Heart left ventricle (tissue), 16 donors: ENCODE measurements around the gene ZDHHC4. TPM values are rescaled to one million over a fixed set of nuclear protein-coding genes. Genes with fewer than 3 reads are reported as not detected.

Source experiments
- ATAC-seq, 4 donors: fragments of 200-7000 bp; cut with Tn5 transposase; one replicate each; pipeline ENCODE4 v1.9.1; 2020 to 2022; ENCODE audit warnings: moderate library complexity in 4 of 4, mild to moderate bottlenecking in 3 of 4, moderate number of reproducible peaks in 1 of 4
- DNase-seq, 5 donors: peaks; one replicate each; pipeline ENCODE4 v3.0.0-alpha.2; 2020
- H3K27ac ChIP-seq, 12 donors: fragments of 200-600 bp; sonication (generic) in 4 of 12; one replicate each; pipeline versions ENCODE4 v1.5.0 to v1.8.0; 2016 to 2022; ENCODE audit warnings: mild to moderate bottlenecking in 2 of 12
- H3K27me3 ChIP-seq, 9 donors: fragments of 200-600 bp; sonication (generic) in 2 of 9; one replicate each; pipeline versions ENCODE4 v1.5.1 to v1.8.0; 2016 to 2022; ENCODE audit warnings: mild to moderate bottlenecking in 3 of 9
- H3K36me3 ChIP-seq, 9 donors: fragments of 200-600 bp; sonication (generic) in 2 of 9; one replicate each; pipeline versions ENCODE4 v1.5.0 to v1.8.0; 2018 to 2022; ENCODE audit warnings: mild to moderate bottlenecking in 2 of 9
- H3K4me1 ChIP-seq, 12 donors: fragments of 200-600 bp; sonication (generic) in 4 of 12; one replicate each; pipeline versions ENCODE4 v1.5.0 to v1.8.0; 2016 to 2022; ENCODE audit warnings: mild to moderate bottlenecking in 3 of 12
- H3K4me3 ChIP-seq, 12 donors: fragments of 200-600 bp; sonication (generic) in 4 of 12; one replicate each; pipeline versions ENCODE4 v1.5.0 to v1.8.0; 2017 to 2022; ENCODE audit warnings: mild to moderate bottlenecking in 9 of 12, moderate library complexity in 4 of 12
- H3K9me3 ChIP-seq, 12 donors: fragments of 200-600 bp; sonication (generic) in 4 of 12; one replicate each; pipeline versions ENCODE4 v1.5.0 to v1.8.0; 2016 to 2022; ENCODE audit warnings: mild to moderate bottlenecking in 1 of 12
- CTCF ChIP-seq, 12 donors: fragments of 200-600 bp; sonication (generic) in 4 of 12; IDR thresholded peaks; one replicate each; pipeline versions ENCODE4 v1.5.0 to v1.8.0; 2018 to 2022; ENCODE audit warnings: antibody characterized with exemption in 12 of 12, mild to moderate bottlenecking in 5 of 12
- POLR2A ChIP-seq, 2 donors: fragments of 450-650 bp; IDR thresholded peaks; one replicate each; pipeline ENCODE4 v1.6.1; 2017; ENCODE audit warnings: antibody characterized with exemption in 2 of 2, mild to moderate bottlenecking in 2 of 2, moderate library complexity in 2 of 2
- WGBS, 4 donors: extraction: QIAGEN DNeasy Blood & Tissue Kit in 2 of 4; methylation state at CpG; one replicate each; pipeline versions ENCODE4 v1.1.5 to v1.1.7; 2013 to 2018; 5-methylcytosine and 5-hydroxymethylcytosine counted together
- intact Hi-C, 10 donors: fragments of 100-400 bp; cut with DNase I; formaldehyde crosslinking; loops; one replicate each; pipeline versions ENCODE4 v1.11.1 to v1.14.2; 2022
- polyA plus RNA-seq, 2 donors: library from polyadenylated mRNA; stranded (reverse); fragments of 200-250 nt; gene quantifications; one replicate each; pipeline ENCODE4 v1.2.3, GENCODE V29; 2013
- total RNA-seq, 9 donors: library from RNA; depleted of rRNA in 2 of 9; stranded (reverse); fragments of >200 nt in 2 of 9; fragmentation: NEBNext Ultra II Directional in 3 of 9; extraction: Animal tissue kit (Norgen Biotek cat#: 25700) in 3 of 9; gene quantifications; one replicate each; pipeline versions ENCODE4 v1.1.0 to v1.2.4, GENCODE V29; 2016 to 2023
- donor health status: ischemic (EF 13 %, LVEDD 7.1; RV severe dilation, severe dysfunction).
- donor health status: healthy with polysubstance abuse.
- donor health status: DM: no; HTN: yes; CAD: no.
- donor health status: DM: no; HTN: no; CAD: no.
- donor health status: ischemic (EF 25% LVEDD 6.9; RV normal size, moderate dysfunction).
- donor health status: ischemic (EF 25% LVEDD 5.7; RV mildly dilated, moderate dysfunction).
- donor health status: healthy.
- donor health status: DM: yes; HTN: yes; CAD: no.
- donor health status: ischemic (EF 35%, LVEDD 5.7; RV mildly dilated, moderate dysfunction).
- donor health status: nonischemic (EF 11% LVEDD 7.7; RV severe dilation, severe dysfunction).
- donor health status: DM: yes; HTN: yes; CAD: no.
- donor health status: PGD.
- donor health status: ischemic (EF 29% LVEDD 5.4; RV normal size, mild dysfunction).
- donor health status: nonischemic (EF 23%, LVEDD 6.1; RV moderate dilation, normal function).

Gene ZDHHC4
- total and polyA plus RNA-seq, 11 donors, result 26.2 to 48.4 (median 37.8) TPM

GRCh38 chr7:6553448-6554044, 23.7 kb upstream of the ZDHHC4 start:
- DNase-seq (no peak), ATAC-seq (no peak)
- H3K36me3 ChIP-seq, result no peaks in the 10 kb centered on the region
- intact Hi-C loops, result no loop called here
- no peak overlapping the region for H3K4me3 ChIP-seq
- no peaks in the 10 kb centered on the region for H3K4me1 ChIP-seq
- no peaks in the 10 kb centered on the region for H3K9me3 ChIP-seq
- H3K27me3 ChIP-seq, result peaks cover 0 to 3% (median 0%) of the 10 kb centered on the region in 9 donors
- WGBS, 4 donors, result 70 to 81% (median 78%) methylated on average over 7 of the region's 7 CpGs
- H3K27ac ChIP-seq, result no peak overlapping the region
- TF ChIP-seq POLR2A (IDR thresholded peaks at IDR 0.05) (no peak), CTCF (IDR thresholded peaks at IDR 0.05) (peak in 1 of 12 donors; percentile 9)

- no peak for ATAC-seq
- peaks cover 0 to 2% (median 0%) of the 10 kb centered on the region in 9 donors for H3K27me3 ChIP-seq
- TF ChIP-seq CTCF (IDR thresholded peaks at IDR 0.05) (no peak), POLR2A (IDR thresholded peaks at IDR 0.05) (no peak)
- DNase-seq, result no peak
- no peak overlapping the region for H3K27ac ChIP-seq
- no peaks in the 10 kb centered on the region for H3K36me3 ChIP-seq
- H3K9me3 ChIP-seq, result no peaks in the 10 kb centered on the region
- no peak overlapping the region for H3K4me3 ChIP-seq
- H3K4me1 ChIP-seq, result no peaks in the 10 kb centered on the region
- WGBS, 4 donors, result 73 to 83% (median 80%) methylated on average over 7 of the region's 7 CpGs
- intact Hi-C loops, result no loop called here
Observed at GRCh38 chr7:6554848-6555247, 22.4 kb upstream of the ZDHHC4 start.

GRCh38 chr7:6556196-6556595, 21.1 kb upstream of the ZDHHC4 start:
- H3K36me3 ChIP-seq, result no peaks in the 10 kb centered on the region
- no peak for TF ChIP-seq POLR2A (IDR thresholded peaks at IDR 0.05)
- ATAC-seq, result no peak
- peaks cover 0 to 3% (median 0%) of the 10 kb centered on the region in 9 donors for H3K27me3 ChIP-seq
- WGBS, 4 donors, result 65 to 73% (median 66%) methylated on average over 3 to 6 of the region's 6 CpGs
- no peaks in the 10 kb centered on the region for H3K9me3 ChIP-seq
- no peak for DNase-seq
- H3K27ac ChIP-seq, result no peak overlapping the region
- H3K4me1 ChIP-seq, result no peaks in the 10 kb centered on the region
- H3K4me3 ChIP-seq, result no peak overlapping the region
- intact Hi-C loops, result no loop called here

GRCh38 chr7:6558837-6559236, 18.4 kb upstream of the ZDHHC4 start:
- Histone ChIP-seq H3K4me3 (no peak overlapping the region), H3K27ac (no peak overlapping the region), H3K36me3 (no peaks in the 10 kb centered on the region), H3K9me3 (no peaks in the 10 kb centered on the region), H3K4me1 (no peaks in the 10 kb centered on the region), H3K27me3 (peaks cover 0 to 3% (median 0%) of the 10 kb centered on the region in 9 donors)
- WGBS, 4 donors, result 45 to 52% (median 51%) methylated on average over 6 of the region's 6 CpGs
- TF ChIP-seq CTCF (IDR thresholded peaks at IDR 0.05), result peak in 4 of 12 donors; percentile 15 to 31 (median 26)
- TF ChIP-seq POLR2A (IDR thresholded peaks at IDR 0.05), result no peak
- no peak for ATAC-seq
- DNase-seq, result no peak
- intact Hi-C loops, result no loop called here

- no peaks in the 10 kb centered on the region for H3K36me3 ChIP-seq
- DNase-seq (no peak), ATAC-seq (no peak)
- TF ChIP-seq CTCF (IDR thresholded peaks at IDR 0.05), result no peak
- no peak for TF ChIP-seq POLR2A (IDR thresholded peaks at IDR 0.05)
- H3K27ac ChIP-seq, result no peak overlapping the region
- no peaks in the 10 kb centered on the region for H3K9me3 ChIP-seq
- H3K4me3 ChIP-seq, result no peak overlapping the region
- no peaks in the 10 kb centered on the region for H3K4me1 ChIP-seq
- H3K27me3 ChIP-seq, result peaks cover 0 to 3% (median 0%) of the 10 kb centered on the region in 9 donors
- intact Hi-C loops, result no loop called here
- 35 to 39% (median 37%) methylated on average over 3 of the region's 3 CpGs for WGBS, 4 donors
Observed at GRCh38 chr7:6559896-6560295, 17.4 kb upstream of the ZDHHC4 start.
